Kidney (tissue), 14 donors: Measurements from ENCODE around the gene CCR8. TPM values are rescaled to one million over a fixed set of nuclear protein-coding genes. Genes with fewer than 3 reads are reported as not detected.

Source experiments
- DNase-seq, 5 donors: peaks; one replicate each; pipeline ENCODE4 v3.0.0-alpha.2; 2013 to 2020
- FAIRE-seq: peaks from 2 replicates; lab custom pipeline; 2012; peaks lifted over from hg19 to GRCh38; lab: Jason Lieb, UNC
- H3K27ac ChIP-seq, 2 donors: one replicate each; pipeline ENCODE4 v1.7.0; 2013; ENCODE audit warnings: low read depth in 2 of 2, low read length in 2 of 2, inconsistent platforms in 1 of 2
- H3K27me3 ChIP-seq: one replicate; pipeline ENCODE4 v1.7.1; 2013; ENCODE audit warnings: low read length, inconsistent platforms; ENCODE audit not compliant: control insufficient read depth, insufficient read depth
- H3K36me3 ChIP-seq, 3 donors: one replicate each; pipeline versions ENCODE4 v1.7.0 to v1.7.1; 2013; ENCODE audit warnings: low read length in 3 of 3, control low read depth in 1 of 3, inconsistent platforms in 1 of 3; ENCODE audit not compliant: insufficient read depth in 3 of 3, control insufficient read depth in 2 of 3
- H3K4me1 ChIP-seq, 3 donors: one replicate each; pipeline versions ENCODE4 v1.7.0 to v1.7.1; 2013; ENCODE audit warnings: low read length in 3 of 3, inconsistent platforms in 1 of 3, low read depth in 1 of 3; ENCODE audit not compliant: control insufficient read depth in 2 of 3, insufficient read depth in 2 of 3
- H3K4me3 ChIP-seq, 3 donors: one replicate each; pipeline versions ENCODE4 v1.7.0 to v1.8.1; 2013; ENCODE audit warnings: low read length in 3 of 3, control low read depth in 1 of 3, inconsistent platforms in 1 of 3
- H3K9ac ChIP-seq, 3 donors: one replicate each; pipeline versions ENCODE4 v1.7.0 to v1.7.1; 2013; ENCODE audit warnings: low read length in 3 of 3, control low read depth in 1 of 3, inconsistent platforms in 1 of 3
- H3K9me3 ChIP-seq, 3 donors: one replicate each; pipeline versions ENCODE4 v1.7.0 to v1.7.1; 2013; ENCODE audit warnings: low read length in 3 of 3, control low read depth in 1 of 3, inconsistent platforms in 1 of 3; ENCODE audit not compliant: control insufficient read depth in 2 of 3, insufficient read depth in 1 of 3
- CTCF ChIP-seq: IDR thresholded peaks from 3 replicates; pipeline ENCODE4 v1.5.1; 2012; ENCODE audit warnings: mild to moderate bottlenecking, moderate library complexity, borderline replicate concordance; ENCODE audit not compliant: insufficient read depth; ENCODE audit errors: extremely low read depth
- intact Hi-C: fragments of 100-400 bp; cut with DNase I; formaldehyde crosslinking; loops from one replicate; pipeline ENCODE4 v1.11.1; 2022
- polyA plus RNA-seq: library from polyadenylated mRNA; stranded (reverse); fragments of 350-450 nt; fragmentation: Illumina TruSeq; extraction: RNeasy Lipid Tissue Mini Kit (QIAGEN cat#74804); gene quantifications from one replicate; pipeline ENCODE4 v1.2.3, GENCODE V29; 2014; ENCODE audit warnings: low read depth, low replicate concordance; ENCODE audit not compliant: insufficient read depth
- total RNA-seq: library from RNA; stranded (reverse); fragmentation: NEBNext Ultra II Directional; extraction: Animal tissue kit (Norgen Biotek cat#: 25700); gene quantifications from one replicate; pipeline ENCODE4 v1.2.1, GENCODE V29; 2021
- donor health status: control.
- donor health status: control.
- donor health status: control.
- donor health status: control.
- donor health status: control.
- donor health status: DM: yes; HTN: yes; CAD: no.
- donor health status: Normal renal cell carcinoma (clear cell type).

CCR8 gene
- total and polyA plus RNA-seq, 2 donors from 2014 or later, result 0.19 TPM; not detected in 1

- Histone ChIP-seq H3K27ac (no peak overlapping the region), H3K27me3 (no peaks in the 10 kb centered on the region), H3K4me3 (no peak overlapping the region), H3K9ac (no peak overlapping the region), H3K4me1 (no peaks in the 10 kb centered on the region), H3K9me3 (no peaks in the 10 kb centered on the region), H3K36me3 (no peaks in the 10 kb centered on the region)
- DNase-seq (no peak), FAIRE-seq (no peak)
- no peak for TF ChIP-seq CTCF
- intact Hi-C loops, result no loop called here
Measured at GRCh38 chr3:39372833-39373232, 43.3 kb downstream of the CCR8 start.

GRCh38 chr3:39376959-39377634 lies 47.6 kb downstream of the CCR8 start:
- Histone ChIP-seq H3K9ac (no peak overlapping the region), H3K4me3 (no peak overlapping the region), H3K27ac (no peak overlapping the region), H3K27me3 (no peaks in the 10 kb centered on the region), H3K9me3 (no peaks in the 10 kb centered on the region), H3K4me1 (no peaks in the 10 kb centered on the region), H3K36me3 (no peaks in the 10 kb centered on the region)
- no peak for DNase-seq
- no peak for FAIRE-seq
- intact Hi-C loops, result no loop called here
- TF ChIP-seq CTCF, result no peak

- intact Hi-C loops, result no loop called here
- peak; percentile 53 for TF ChIP-seq CTCF
- no peaks in the 10 kb centered on the region for H3K27me3 ChIP-seq
- no peaks in the 10 kb centered on the region for H3K9me3 ChIP-seq
- H3K9ac ChIP-seq, result no peak overlapping the region
- FAIRE-seq (no peak), DNase-seq (peak in 4 of 5 donors; percentile 37 to 64 (median 48))
- no peak overlapping the region for H3K27ac ChIP-seq
- no peak overlapping the region for H3K4me3 ChIP-seq
- no peaks in the 10 kb centered on the region for H3K4me1 ChIP-seq
- no peaks in the 10 kb centered on the region for H3K36me3 ChIP-seq
Measured at GRCh38 chr3:39378088-39378487, 48.6 kb downstream of the CCR8 start.
